SU-DHL-6 (cell line): ENCODE data around the gene GSTT4.

ENCODE experiments used
- H2AFZ ChIP-seq: fragments of 200-600 bp; sonication (generic); 2 replicates; pipeline ENCODE4 v1.6.1; 2014; ENCODE audit warnings: low read depth, mild to moderate bottlenecking, moderate library complexity, mixed read lengths, antibody characterized with exemption, low read length; ENCODE audit not compliant: severe bottlenecking
- H3F3A ChIP-seq: fragments of 200-600 bp; shearing (Covaris generic); 2 replicates; pipeline ENCODE4 v1.6.0; 2016; ENCODE audit warnings: antibody characterized with exemption, mild to moderate bottlenecking; ENCODE audit not compliant: insufficient read depth
- H3K27ac ChIP-seq: fragments of 200-600 bp; sonication (generic); 2 replicates; pipeline ENCODE4 v1.5.1; 2016; ENCODE audit warnings: low read depth, mild to moderate bottlenecking, low read length, moderate library complexity, mixed read lengths
- H3K27me3 ChIP-seq: fragments of 200-600 bp; sonication (generic), shearing (Covaris generic); 2 replicates; pipeline ENCODE4 v1.6.0; 2014; ENCODE audit warnings: mild to moderate bottlenecking, low read length
- H3K36me3 ChIP-seq: fragments of 200-600 bp; sonication (generic); 2 replicates; pipeline ENCODE4 v1.6.1; 2014; ENCODE audit warnings: mild to moderate bottlenecking, low read length, mixed read lengths
- H3K4me2 ChIP-seq: fragments of 300-600, 200-600 bp; shearing (Covaris generic), sonication (generic); 2 replicates; pipeline ENCODE4 v1.6.0; 2014; ENCODE audit warnings: low read length, low read depth, mild to moderate bottlenecking; ENCODE audit not compliant: poor library complexity, severe bottlenecking
- H3K4me3 ChIP-seq: fragments of 200-600 bp; sonication (generic); 2 replicates; pipeline ENCODE4 v1.5.1; 2014; ENCODE audit warnings: antibody characterized with exemption, low read length, mild to moderate bottlenecking, mixed read lengths; ENCODE audit not compliant: insufficient read depth, poor library complexity, severe bottlenecking
- H3K79me2 ChIP-seq: fragments of 200-600 bp; sonication (generic); 2 replicates; pipeline ENCODE4 v1.6.1; 2014; ENCODE audit warnings: mild to moderate bottlenecking, low read length, moderate library complexity; ENCODE audit not compliant: insufficient read depth
- H3K9ac ChIP-seq: fragments of 200-600 bp; sonication (generic); 2 replicates; pipeline ENCODE4 v1.7.0; 2014; ENCODE audit warnings: mild to moderate bottlenecking, low read length
- H3K9me2 ChIP-seq: fragments of 200-600 bp; sonication (generic); replicated peaks from 2 replicates; pipeline ENCODE4 v1.6.1; 2014; ENCODE audit warnings: low read length; ENCODE audit not compliant: insufficient read depth
- H3K9me3 ChIP-seq: fragments of 200-600 bp; sonication (generic); 2 replicates; pipeline ENCODE4 v1.6.1; 2014; ENCODE audit warnings: low read length, mixed read lengths; ENCODE audit not compliant: insufficient read depth
- H4K20me1 ChIP-seq: fragments of 200-600 bp; sonication (generic); 2 replicates; pipeline ENCODE4 v1.6.1; 2014; ENCODE audit warnings: low read depth, mild to moderate bottlenecking, antibody characterized with exemption, low read length, moderate library complexity, mixed read lengths
- CTCF ChIP-seq: fragments of 200-600 bp; sonication (generic); IDR thresholded peaks from one replicate; pipeline ENCODE4 v1.5.1; 2017; ENCODE audit warnings: antibody characterized with exemption, mild to moderate bottlenecking, low read length, moderate library complexity; ENCODE audit not compliant: insufficient read depth, poor library complexity, severe bottlenecking
- EZH2phosphoT487 ChIP-seq: fragments of 200-600 bp; sonication (generic), shearing (Covaris generic); conservative IDR thresholded peaks from 2 replicates; pipeline ENCODE4 v1.6.1; 2018; ENCODE audit warnings: mild to moderate bottlenecking, antibody characterized with exemption, low read length, moderate library complexity, mixed read lengths

GSTT4 gene

GRCh38 chr22:24033731-24034130 is 28.5 kb upstream of the GSTT4 start:
- TF ChIP-seq EZH2phosphoT487 (no peak), CTCF (no peak)
- Histone ChIP-seq H4K20me1 (no peaks in the 10 kb centered on the region), H3K9me2 (no peaks in the 10 kb centered on the region), H3K4me2 (no peak overlapping the region), H3K9me3 (no peaks in the 10 kb centered on the region), H2AFZ (no peak overlapping the region), H3K36me3 (no peaks in the 10 kb centered on the region), H3K4me3 (no peak overlapping the region), H3K27ac (no peak overlapping the region), H3K27me3 (no peaks in the 10 kb centered on the region), H3K9ac (no peak overlapping the region), H3F3A (no peaks in the 10 kb centered on the region), H3K79me2 (peaks cover 26% of the 10 kb centered on the region)

GRCh38 chr22:24030186-24030702 is 25.0 kb upstream of the GSTT4 start:
- Histone ChIP-seq H3K36me3 (no peaks in the 10 kb centered on the region), H3K9ac (no peak overlapping the region), H3K9me2 (no peaks in the 10 kb centered on the region), H3K4me2 (no peak overlapping the region), H3F3A (no peaks in the 10 kb centered on the region), H3K79me2 (peaks cover 36% of the 10 kb centered on the region), H3K4me3 (no peak overlapping the region), H2AFZ (no peak overlapping the region), H3K9me3 (no peaks in the 10 kb centered on the region), H4K20me1 (no peaks in the 10 kb centered on the region), H3K27ac (no peak overlapping the region), H3K27me3 (no peaks in the 10 kb centered on the region)
- TF ChIP-seq CTCF (no peak), EZH2phosphoT487 (no peak)

GRCh38 chr22:24029304-24029703 is 24.1 kb upstream of the GSTT4 start:
- Histone ChIP-seq H3K4me2 (no peak overlapping the region), H3K9me2 (no peaks in the 10 kb centered on the region), H3F3A (no peaks in the 10 kb centered on the region), H4K20me1 (0 out of 2 replicates have a peak, but pooled peaks cover under 1% of the 10 kb centered on the region), H3K27ac (no peak overlapping the region), H2AFZ (no peak overlapping the region), H3K79me2 (peaks cover 41% of the 10 kb centered on the region), H3K9me3 (no peaks in the 10 kb centered on the region), H3K36me3 (no peaks in the 10 kb centered on the region), H3K27me3 (no peaks in the 10 kb centered on the region), H3K4me3 (no peak overlapping the region), H3K9ac (no peak overlapping the region)
- TF ChIP-seq EZH2phosphoT487 = no peak
- TF ChIP-seq CTCF = no peak
